GM12864 (cell line): Measurements from ENCODE around the gene OPN1SW.

ENCODE experiments used
- DNase-seq: peaks from one replicate; pipeline ENCODE4 v3.0.0-alpha.2; 2011; ENCODE audit warnings: low read depth
- H3K4me3 ChIP-seq: 2 replicates; pipeline ENCODE4 v1.5.1; 2011; ENCODE audit warnings: mild to moderate bottlenecking, low read depth, low read length, control low read depth
- TF ChIP-seq, protein P1 (sequence below): IDR thresholded peaks from 2 replicates; pipeline ENCODE4 v1.5.1; 2011; ENCODE audit warnings: low read depth, mild to moderate bottlenecking, moderate library complexity, low read length, control low read depth, inconsistent platforms; ENCODE audit errors: missing control alignments

OPN1SW gene

GRCh38 chr7:128811631-128812430, 36.2 kb upstream of the OPN1SW start:
- no peak for DNase-seq
- TF ChIP-seq, protein P1, sequence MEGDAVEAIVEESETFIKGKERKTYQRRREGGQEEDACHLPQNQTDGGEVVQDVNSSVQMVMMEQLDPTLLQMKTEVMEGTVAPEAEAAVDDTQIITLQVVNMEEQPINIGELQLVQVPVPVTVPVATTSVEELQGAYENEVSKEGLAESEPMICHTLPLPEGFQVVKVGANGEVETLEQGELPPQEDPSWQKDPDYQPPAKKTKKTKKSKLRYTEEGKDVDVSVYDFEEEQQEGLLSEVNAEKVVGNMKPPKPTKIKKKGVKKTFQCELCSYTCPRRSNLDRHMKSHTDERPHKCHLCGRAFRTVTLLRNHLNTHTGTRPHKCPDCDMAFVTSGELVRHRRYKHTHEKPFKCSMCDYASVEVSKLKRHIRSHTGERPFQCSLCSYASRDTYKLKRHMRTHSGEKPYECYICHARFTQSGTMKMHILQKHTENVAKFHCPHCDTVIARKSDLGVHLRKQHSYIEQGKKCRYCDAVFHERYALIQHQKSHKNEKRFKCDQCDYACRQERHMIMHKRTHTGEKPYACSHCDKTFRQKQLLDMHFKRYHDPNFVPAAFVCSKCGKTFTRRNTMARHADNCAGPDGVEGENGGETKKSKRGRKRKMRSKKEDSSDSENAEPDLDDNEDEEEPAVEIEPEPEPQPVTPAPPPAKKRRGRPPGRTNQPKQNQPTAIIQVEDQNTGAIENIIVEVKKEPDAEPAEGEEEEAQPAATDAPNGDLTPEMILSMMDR: no peak

DNA sequence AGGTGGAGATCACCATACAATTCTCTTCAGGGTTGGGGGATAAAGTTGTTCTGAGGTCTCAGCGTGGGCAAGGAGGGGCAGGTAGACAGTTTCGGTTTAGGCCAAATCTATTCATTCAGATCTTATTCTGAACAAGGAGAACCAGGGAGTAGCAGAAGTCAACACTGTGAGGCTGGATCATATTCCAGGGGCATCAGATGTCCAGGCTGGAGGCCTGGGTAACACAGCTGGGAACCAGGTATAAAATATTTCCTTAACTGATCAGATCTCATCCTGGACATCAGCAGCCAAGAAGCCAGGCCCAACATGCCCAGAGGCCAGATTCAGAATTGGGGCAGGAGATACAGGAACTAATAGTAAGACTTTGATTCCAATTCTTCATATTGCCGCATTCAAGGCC, 35.4 kb upstream of the OPN1SW start:
- DNase-seq: no peak
- TF ChIP-seq, protein P1: no peak
- no peak overlapping the region for H3K4me3 ChIP-seq

More at GRCh38 chr7:128811631-128812430, 36.2 kb upstream of the OPN1SW start:
- no peak overlapping the region for H3K4me3 ChIP-seq

GRCh38 chr7:128810473-128810872, 34.9 kb upstream of the OPN1SW start:
- TF ChIP-seq, protein P1: no peak
- H3K4me3 ChIP-seq: no peak overlapping the region
- no peak for DNase-seq

- H3K4me3 ChIP-seq: no peak overlapping the region
- DNase-seq: no peak
- TF ChIP-seq, protein P1: no peak
Measured at GRCh38 chr7:128809363-128809762, 33.8 kb upstream of the OPN1SW start.

DNA sequence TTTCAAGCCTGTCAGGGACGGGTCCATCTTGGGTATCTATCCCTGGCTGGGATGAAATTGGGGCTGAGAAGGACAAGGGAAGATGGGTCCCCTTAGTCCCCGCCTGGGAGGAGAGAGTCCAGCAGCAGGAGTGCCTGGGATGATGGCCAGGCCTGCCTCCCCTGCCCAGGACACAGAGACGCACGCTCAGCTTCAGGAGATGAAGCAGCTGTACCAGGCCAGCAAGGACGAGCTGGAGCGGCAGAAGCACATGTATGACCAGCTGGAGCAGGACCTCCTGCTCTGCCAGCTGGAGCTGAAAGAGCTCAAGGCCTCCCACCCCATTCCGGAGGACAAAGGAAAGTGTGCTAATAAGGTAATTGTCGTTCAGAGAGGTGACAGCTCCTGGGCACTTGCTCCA, 31.6 kb upstream of the OPN1SW start:
- H3K4me3 ChIP-seq: no peak overlapping the region

GRCh38 chr7:128805225-128805624, 29.6 kb upstream of the OPN1SW start:
- no peak overlapping the region for H3K4me3 ChIP-seq
- DNase-seq: no peak
- TF ChIP-seq, protein P1: no peak

More for the DNA sequence above, 31.6 kb upstream of the OPN1SW start:
- no peak for DNase-seq
- TF ChIP-seq, protein P1: no peak

- TF ChIP-seq, protein P1: no peak
- no peak for DNase-seq
- no peak overlapping the region for H3K4me3 ChIP-seq
Measured at GRCh38 chr7:128804484-128804883, 28.9 kb upstream of the OPN1SW start.
